B cell (primary cell): ENCODE results near the gene PTGER4. TPM values are rescaled to one million over a fixed set of nuclear protein-coding genes. Genes with fewer than 3 reads are reported as not detected.
"Not testable (repeated sequence)": the region's sequence is repeated elsewhere in the genome, so short reads cannot be mapped to it uniquely, and the experiment has no call there.

Experiments
- ATAC-seq: fragments of 200-7000 bp; cut with Tn5 transposase; one replicate; pipeline ENCODE4 v1.10.0; 2021; ENCODE audit warnings: low read depth, mild to moderate bottlenecking, moderate number of reproducible peaks, moderate library complexity
- CTCF ChIA-PET: fragments of 350-600 bp; sonication (Branson Sonifier 250); formaldehyde crosslinking; loops from one replicate; lab custom pipeline; 2021; ENCODE audit warnings: antibody characterized with exemption, inconsistent platforms; lab: Charles Lee
- POLR2A ChIA-PET: fragments of 350-600 bp; sonication (Branson Sonifier 250); formaldehyde crosslinking; loops from one replicate; lab custom pipeline; 2021; ENCODE audit warnings: antibody characterized with exemption; lab: Charles Lee
- DNase-seq: peaks from one replicate; pipeline ENCODE4 v3.0.0; 2013
- H2AFZ ChIP-seq: 2 replicates; pipeline ENCODE4 v1.6.1; 2012; ENCODE audit warnings: mild to moderate bottlenecking, low read depth, low read length; ENCODE audit not compliant: insufficient read depth, poor library complexity, severe bottlenecking
- H3K27ac ChIP-seq, 2 donors: 1 replicate in 1 of 2; 2 replicates in 1 of 2; pipeline ENCODE4 v1.5.1; 2012 to 2013; ENCODE audit warnings: low read length in 2 of 2, mild to moderate bottlenecking in 2 of 2, moderate library complexity in 1 of 2
- H3K27me3 ChIP-seq, 4 experiments: fragments of 200-600 bp in 1 of 4; sonication (generic) in 1 of 4; replicated peaks in 1 of 4; 1 replicate in 2 of 4; 2 replicates in 2 of 4; pipeline versions ENCODE4 v1.6.1 to v1.7.0; 2013 to 2016; ENCODE audit warnings: low read length in 3 of 4, mild to moderate bottlenecking in 2 of 4, mixed read lengths in 1 of 4, moderate library complexity in 1 of 4; ENCODE audit not compliant: insufficient read depth in 4 of 4, control insufficient read depth in 3 of 4; ENCODE audit errors: control extremely low read depth in 1 of 4
- H3K36me3 ChIP-seq, 2 experiments: replicated peaks in 1 of 2; 1 replicate in 1 of 2; 2 replicates in 1 of 2; pipeline versions ENCODE4 v1.6.1 to v1.7.1; 2013; ENCODE audit warnings: low read length in 1 of 2; ENCODE audit not compliant: insufficient read depth in 2 of 2, control insufficient read depth in 1 of 2; ENCODE audit errors: control extremely low read depth in 1 of 2, extremely low read depth in 1 of 2
- H3K4me1 ChIP-seq, 2 donors: fragments of 200-600 bp in 1 of 2; sonication (generic) in 1 of 2; 1 replicate in 1 of 2; 2 replicates in 1 of 2; pipeline versions ENCODE4 v1.5.1 to v1.6.1; 2013 to 2017; ENCODE audit warnings: low read length in 2 of 2; ENCODE audit not compliant: control insufficient read depth in 2 of 2, insufficient read depth in 2 of 2
- H3K4me2 ChIP-seq: replicated peaks from 2 replicates; pipeline ENCODE3; 2012; ENCODE audit warnings: mild to moderate bottlenecking, low read depth, low read length; ENCODE audit not compliant: poor library complexity, severe bottlenecking
- H3K4me3 ChIP-seq, 5 experiments: fragments of 200-600 bp in 1 of 5; sonication (generic) in 1 of 5; 1 replicate in 3 of 5; 2 replicates in 2 of 5; pipeline versions ENCODE4 v1.5.1 to v1.7.0; 2011 to 2016; ENCODE audit warnings: low read length in 4 of 5, mild to moderate bottlenecking in 4 of 5, low read depth in 2 of 5, control low read depth in 1 of 5, moderate library complexity in 1 of 5; ENCODE audit not compliant: insufficient read depth in 1 of 5; ENCODE audit errors: control extremely low read depth in 1 of 5, extremely low read depth in 1 of 5
- H3K79me2 ChIP-seq: fragments of 200-600 bp; sonication (generic); one replicate; pipeline ENCODE4 v1.6.0; 2016; ENCODE audit warnings: low read length; ENCODE audit not compliant: control insufficient read depth, insufficient read depth
- H3K9ac ChIP-seq: fragments of 200-600 bp; sonication (generic); 2 replicates; pipeline ENCODE4 v1.6.1; 2017; ENCODE audit warnings: mild to moderate bottlenecking, low read length, moderate library complexity
- H3K9me3 ChIP-seq, 3 donors: one replicate each; pipeline versions ENCODE4 v1.6.1 to v1.7.1; 2013; ENCODE audit warnings: low read length in 2 of 3; ENCODE audit not compliant: control insufficient read depth in 2 of 3, insufficient read depth in 1 of 3; ENCODE audit errors: control extremely low read depth in 1 of 3
- H4K20me1 ChIP-seq: 2 replicates; pipeline ENCODE4 v1.6.0; 2012; ENCODE audit warnings: mild to moderate bottlenecking, low read length; ENCODE audit not compliant: insufficient read depth, control insufficient read depth, poor library complexity, severe bottlenecking
- H3K27ac Mint-ChIP-seq: one replicate; pipeline ENCODE4 v1.8.0; 2021; ENCODE audit warnings: mixed read lengths
- H3K27me3 Mint-ChIP-seq: one replicate; pipeline ENCODE4 v1.8.0; 2021; ENCODE audit warnings: mixed read lengths
- H3K4me1 Mint-ChIP-seq: one replicate; pipeline ENCODE4 v1.8.0; 2021; ENCODE audit warnings: mixed read lengths
- H3K4me3 Mint-ChIP-seq: one replicate; pipeline ENCODE4 v1.8.0; 2021; ENCODE audit warnings: mixed read lengths
- H3K9me3 Mint-ChIP-seq: one replicate; pipeline ENCODE4 v1.8.0; 2022; ENCODE audit warnings: mixed read lengths; ENCODE audit not compliant: insufficient read depth
- EZH2 ChIP-seq: IDR thresholded peaks from 2 replicates; pipeline ENCODE4 v1.6.1; 2012; ENCODE audit warnings: borderline replicate concordance, low read depth, mild to moderate bottlenecking, moderate library complexity, low read length; ENCODE audit not compliant: insufficient read depth, poor library complexity, severe bottlenecking
- WGBS: methylation state at CpG from one replicate; pipeline ENCODE4 v1.1.5; 2013; ENCODE audit warnings: missing lambda C conversion rate; ENCODE audit not compliant: insufficient coverage; 5-methylcytosine and 5-hydroxymethylcytosine counted together
- intact Hi-C: fragments of 100-400 bp; cut with micrococcal nuclease; formaldehyde crosslinking; loops from one replicate; pipeline ENCODE4 v1.10.0; 2022
- polyA plus RNA-seq: library from polyadenylated mRNA; depleted of rRNA; stranded (reverse); fragments of >200 nt; gene quantifications from 2 replicates; pipeline ENCODE4 v1.2.3, GENCODE V29; 2012
- total RNA-seq, 2 donors: library from RNA; stranded (reverse); fragments of 120-200 nt in 1 of 2; gene quantifications; 1 replicate in 1 of 2; 2 replicates in 1 of 2; pipeline versions ENCODE4 v1.2.3 to v1.2.4, GENCODE V29; 2013 to 2022
- TF ChIP-seq, protein P1 (sequence below): fragments of 200-600 bp; IDR thresholded peaks from one replicate; pipeline ENCODE4 v1.8.0; 2022; ENCODE audit warnings: antibody characterized with exemption, mild to moderate bottlenecking

PTGER4 gene
- total and polyA plus RNA-seq, 2 donors (not counting 1 experiment from before 2014, with no cell fraction given): 26.3 to 76.7 TPM

DNA sequence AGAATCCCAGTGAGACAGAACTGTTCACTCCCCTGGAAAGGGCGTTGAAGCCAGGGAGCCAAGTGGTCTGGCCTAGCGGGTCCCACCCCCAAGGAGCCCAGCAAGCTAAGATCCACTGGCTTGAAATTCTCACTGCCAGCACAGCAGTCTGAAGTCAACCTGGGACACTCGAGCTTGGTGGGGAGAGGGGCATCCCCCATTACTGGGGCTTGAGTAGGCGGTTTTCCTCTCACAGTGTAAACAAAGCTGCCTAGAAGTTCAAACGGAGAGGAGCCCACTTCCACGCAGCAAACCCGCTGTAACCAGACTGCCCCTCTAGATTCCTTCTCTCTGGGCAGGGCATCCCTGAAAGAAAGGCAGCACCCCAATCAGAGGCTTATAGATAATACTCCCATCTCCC lies 45.1 kb upstream of the PTGER4 start:
- no peak for DNase-seq
- Histone ChIP-seq H3K36me3 (no peaks in the 10 kb centered on the region), H3K27me3 (no peaks in the 10 kb centered on the region), H3K4me2 (no peak overlapping the region), H3K4me3 (no peak overlapping the region), H3K4me1 (peaks cover 5% of the 10 kb centered on the region in 2 donors), H4K20me1 (no peaks in the 10 kb centered on the region), H3K79me2 (no peaks in the 10 kb centered on the region), H3K9ac (no peak overlapping the region), H3K27ac (no peak overlapping the region), H3K9me3 (peaks cover 0 to 3% (median 0%) of the 10 kb centered on the region in 3 donors), H2AFZ (no peak overlapping the region)
- H3K4me1 Mint-ChIP-seq: peaks cover 8% of the 10 kb centered on the region
- intact Hi-C loops: loop anchor here (5.0 kb wide), 1 partner anchor 38 kb away; no protein-coding TSS in a partner anchor
- WGBS: 97% methylated on average over 2 of the region's 7 CpGs
- ChIA-PET POLR2A (no interaction called here), CTCF (no interaction called here)
- no peak overlapping the region for H3K4me3 Mint-ChIP-seq
- no peaks in the 10 kb centered on the region for H3K27me3 Mint-ChIP-seq
- H3K9me3 Mint-ChIP-seq: peaks cover 6% of the 10 kb centered on the region
- no peak overlapping the region for H3K27ac Mint-ChIP-seq
- ATAC-seq: no peak
- TF ChIP-seq, protein P1, sequence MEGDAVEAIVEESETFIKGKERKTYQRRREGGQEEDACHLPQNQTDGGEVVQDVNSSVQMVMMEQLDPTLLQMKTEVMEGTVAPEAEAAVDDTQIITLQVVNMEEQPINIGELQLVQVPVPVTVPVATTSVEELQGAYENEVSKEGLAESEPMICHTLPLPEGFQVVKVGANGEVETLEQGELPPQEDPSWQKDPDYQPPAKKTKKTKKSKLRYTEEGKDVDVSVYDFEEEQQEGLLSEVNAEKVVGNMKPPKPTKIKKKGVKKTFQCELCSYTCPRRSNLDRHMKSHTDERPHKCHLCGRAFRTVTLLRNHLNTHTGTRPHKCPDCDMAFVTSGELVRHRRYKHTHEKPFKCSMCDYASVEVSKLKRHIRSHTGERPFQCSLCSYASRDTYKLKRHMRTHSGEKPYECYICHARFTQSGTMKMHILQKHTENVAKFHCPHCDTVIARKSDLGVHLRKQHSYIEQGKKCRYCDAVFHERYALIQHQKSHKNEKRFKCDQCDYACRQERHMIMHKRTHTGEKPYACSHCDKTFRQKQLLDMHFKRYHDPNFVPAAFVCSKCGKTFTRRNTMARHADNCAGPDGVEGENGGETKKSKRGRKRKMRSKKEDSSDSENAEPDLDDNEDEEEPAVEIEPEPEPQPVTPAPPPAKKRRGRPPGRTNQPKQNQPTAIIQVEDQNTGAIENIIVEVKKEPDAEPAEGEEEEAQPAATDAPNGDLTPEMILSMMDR: no peak
- no peak for TF ChIP-seq EZH2

DNA sequence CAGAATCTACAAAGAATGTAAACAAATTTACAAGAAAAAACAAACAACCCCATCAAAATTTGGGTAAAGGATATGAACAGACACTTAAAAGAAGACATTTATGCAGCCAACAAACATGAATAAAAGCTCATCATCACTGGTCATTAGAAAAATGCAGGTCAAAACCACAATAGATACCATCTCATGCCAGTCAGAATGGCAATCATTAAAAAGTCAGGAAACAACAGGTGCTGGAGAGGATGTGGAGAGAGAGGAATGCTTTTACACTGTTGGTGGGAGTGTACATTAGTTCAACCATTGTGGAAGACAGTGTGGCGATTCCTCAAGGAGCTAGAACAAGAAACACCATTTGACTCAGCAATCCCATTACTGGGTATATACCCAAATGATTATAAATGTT lies 40.2 kb upstream of the PTGER4 start:
- intact Hi-C loops, H3K9ac ChIP-seq, H3K4me1 ChIP-seq, H3K9me3 Mint-ChIP-seq, POLR2A ChIA-PET, H3K9me3 ChIP-seq, CTCF ChIA-PET, H3K36me3 ChIP-seq, H3K27ac ChIP-seq, ATAC-seq, H2AFZ ChIP-seq, H3K4me3 ChIP-seq, H3K4me1 Mint-ChIP-seq, H3K4me2 ChIP-seq, H3K27me3 Mint-ChIP-seq, H4K20me1 ChIP-seq, H3K27me3 ChIP-seq, H3K27ac Mint-ChIP-seq, DNase-seq, H3K4me3 Mint-ChIP-seq, H3K79me2 ChIP-seq: not testable (repeated sequence)
- WGBS: no CpG with 5 or more reads among the region's 1 CpG
